ENCODE results near the gene ARIH1.

- TF ChIP-seq CTCF (IDR thresholded peaks at IDR 0.05 in 8 of 11, conservative IDR thresholded peaks at IDR 0.05 in 3 of 11): no peak
- no peak for TF ChIP-seq POLR2A (IDR thresholded peaks at IDR 0.05)
- no peak for TF ChIP-seq POLR2AphosphoS5 (IDR thresholded peaks at IDR 0.05)
These were observed 35.4 kb downstream of the ARIH1 start for GRCh38 chr15:72509484-72509883.

Data from spleen (tissue), 7 donors.